Gastrocnemius medialis (tissue), 4 donors: Measurements from ENCODE around the gene SH3TC1. TPM values are rescaled to one million over a fixed set of nuclear protein-coding genes. Genes with fewer than 3 reads are reported as not detected.

Source experiments
- ATAC-seq, 2 donors: fragments of 150-250 bp; one replicate each; pipeline ENCODE4 v1.9.1; 2016
- DNase-seq, 2 donors: peaks; one replicate each; pipeline ENCODE4 v3.0.0-alpha.2; 2019
- H3K27ac ChIP-seq, 4 donors: fragments of 200-600 bp; sonication (generic); 1 replicate in 1 of 4; 2 replicates in 3 of 4; pipeline ENCODE4 v1.5.1; 2016 to 2018; ENCODE audit warnings: mild to moderate bottlenecking in 2 of 4, moderate library complexity in 1 of 4
- H3K27me3 ChIP-seq, 3 donors: fragments of 200-600 bp; sonication (generic) in 2 of 3; 1 replicate in 1 of 3; 2 replicates in 2 of 3; pipeline versions ENCODE4 v1.5.1 to v1.6.0; 2016 to 2019; ENCODE audit warnings: mild to moderate bottlenecking in 1 of 3, moderate library complexity in 1 of 3
- H3K36me3 ChIP-seq, 2 donors: fragments of 200-600 bp; sonication (generic) in 1 of 2; one replicate each; pipeline ENCODE4 v1.5.1; 2017 to 2018
- H3K4me1 ChIP-seq, 2 donors: fragments of 200-600 bp; sonication (generic) in 1 of 2; one replicate each; pipeline ENCODE4 v1.5.1; 2016 to 2017; ENCODE audit warnings: mild to moderate bottlenecking in 2 of 2
- H3K4me3 ChIP-seq, 4 donors: fragments of 200-600 bp; sonication (generic) in 3 of 4; 1 replicate in 1 of 4; 2 replicates in 3 of 4; pipeline ENCODE4 v1.5.1; 2016 to 2019; ENCODE audit warnings: mild to moderate bottlenecking in 2 of 4
- H3K9me3 ChIP-seq, 3 donors: fragments of 200-600 bp; sonication (generic) in 2 of 3; 1 replicate in 1 of 3; 2 replicates in 2 of 3; pipeline ENCODE4 v1.5.1; 2016 to 2019
- POLR2A ChIP-seq, 2 donors: fragments of 450-650 bp; IDR thresholded peaks; one replicate each; pipeline ENCODE4 v1.6.1; 2017; ENCODE audit warnings: antibody characterized with exemption in 2 of 2, mild to moderate bottlenecking in 2 of 2, moderate library complexity in 2 of 2
- in situ Hi-C, 4 donors: fragments of 200-750 bp; cut with MboI; loops; one replicate each; pipeline versions ENCODE4 v1.15.0 to v1.8.0; 2017; ENCODE audit warnings: low sequenced_read_pairs in 4 of 4
- intact Hi-C: fragments of 100-400 bp; cut with DNase I; formaldehyde crosslinking; loops from one replicate; pipeline ENCODE4 v1.15.1; 2023; ENCODE audit warnings: low total_unique reads
- total RNA-seq, 4 donors: library from RNA; depleted of rRNA; stranded (reverse); fragments of >200 nt; gene quantifications; one replicate each; pipeline versions ENCODE4 v1.1.0 to v1.2.3, GENCODE V29; 2016
- TF ChIP-seq, protein P1 (sequence below), 5 experiments: fragments of 450-650 bp in 3 of 5; fragments of 200-600 bp in 2 of 5; sonication (generic) in 2 of 5; IDR thresholded peaks in 4 of 5; conservative IDR thresholded peaks in 1 of 5; 1 replicate in 4 of 5; 2 replicates in 1 of 5; pipeline ENCODE4 v1.5.1; 2016 to 2019; ENCODE audit warnings: antibody characterized with exemption in 5 of 5, mild to moderate bottlenecking in 3 of 5, moderate library complexity in 3 of 5

The SH3TC1 gene
- total RNA-seq, 4 donors from 2014 or later = 2.9 to 8.5 (median 5.8) TPM

DNA sequence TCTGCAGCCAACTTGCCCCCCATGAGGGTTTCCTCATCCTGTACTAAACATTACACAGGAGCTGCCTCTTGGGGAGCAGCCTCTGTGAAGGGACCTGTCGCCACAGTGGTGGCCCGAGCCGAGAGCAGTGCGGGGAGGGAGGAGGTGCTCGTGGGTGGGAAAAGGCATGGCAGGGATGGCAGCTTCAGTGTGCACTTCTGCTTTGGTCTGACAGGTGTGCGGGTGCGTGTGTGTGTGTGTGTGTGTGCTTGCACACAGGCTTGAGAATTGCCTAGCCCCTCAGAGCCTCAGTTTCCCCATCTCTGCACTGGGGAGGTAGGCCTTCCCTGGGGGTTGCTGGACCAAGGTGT lies 3.9 kb downstream of the SH3TC1 start:
- no peak for DNase-seq
- ATAC-seq = no peak
- no peak for TF ChIP-seq POLR2A (IDR thresholded peaks at IDR 0.05)
- TF ChIP-seq, protein P1, sequence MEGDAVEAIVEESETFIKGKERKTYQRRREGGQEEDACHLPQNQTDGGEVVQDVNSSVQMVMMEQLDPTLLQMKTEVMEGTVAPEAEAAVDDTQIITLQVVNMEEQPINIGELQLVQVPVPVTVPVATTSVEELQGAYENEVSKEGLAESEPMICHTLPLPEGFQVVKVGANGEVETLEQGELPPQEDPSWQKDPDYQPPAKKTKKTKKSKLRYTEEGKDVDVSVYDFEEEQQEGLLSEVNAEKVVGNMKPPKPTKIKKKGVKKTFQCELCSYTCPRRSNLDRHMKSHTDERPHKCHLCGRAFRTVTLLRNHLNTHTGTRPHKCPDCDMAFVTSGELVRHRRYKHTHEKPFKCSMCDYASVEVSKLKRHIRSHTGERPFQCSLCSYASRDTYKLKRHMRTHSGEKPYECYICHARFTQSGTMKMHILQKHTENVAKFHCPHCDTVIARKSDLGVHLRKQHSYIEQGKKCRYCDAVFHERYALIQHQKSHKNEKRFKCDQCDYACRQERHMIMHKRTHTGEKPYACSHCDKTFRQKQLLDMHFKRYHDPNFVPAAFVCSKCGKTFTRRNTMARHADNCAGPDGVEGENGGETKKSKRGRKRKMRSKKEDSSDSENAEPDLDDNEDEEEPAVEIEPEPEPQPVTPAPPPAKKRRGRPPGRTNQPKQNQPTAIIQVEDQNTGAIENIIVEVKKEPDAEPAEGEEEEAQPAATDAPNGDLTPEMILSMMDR (IDR thresholded peaks at IDR 0.05 in 4 of 5, conservative IDR thresholded peaks at IDR 0.05 in 1 of 5) = no peak
- in situ Hi-C loops (no loop called here), intact Hi-C loops (no loop called here)
- H3K4me1 ChIP-seq = peaks cover 16 to 18% of the 10 kb centered on the region in 2 donors
- no peaks in the 10 kb centered on the region for H3K9me3 ChIP-seq
- no peaks in the 10 kb centered on the region for H3K36me3 ChIP-seq
- no peaks in the 10 kb centered on the region for H3K27me3 ChIP-seq
- no peak overlapping the region for H3K27ac ChIP-seq
- H3K4me3 ChIP-seq = no peak overlapping the region

- TF ChIP-seq, protein P1 (IDR thresholded peaks at IDR 0.05 in 4 of 5, conservative IDR thresholded peaks at IDR 0.05 in 1 of 5) = no peak
- TF ChIP-seq POLR2A (IDR thresholded peaks at IDR 0.05) = no peak
- ATAC-seq = no peak
- Histone ChIP-seq H3K9me3 (no peaks in the 10 kb centered on the region), H3K27ac (no peak overlapping the region), H3K4me1 (peaks cover 12 to 18% of the 10 kb centered on the region in 2 donors), H3K4me3 (no peak overlapping the region), H3K36me3 (no peaks in the 10 kb centered on the region), H3K27me3 (no peaks in the 10 kb centered on the region)
- in situ Hi-C loops = no loop called here
- DNase-seq = no peak
- intact Hi-C loops = no loop called here
These were observed 4.7 kb downstream of the SH3TC1 start for GRCh38 chr4:8203817-8204216.

GRCh38 chr4:8204576-8205227 lies 5.6 kb downstream of the SH3TC1 start:
- DNase-seq (no peak), ATAC-seq (no peak)
- Histone ChIP-seq H3K4me3 (no peak overlapping the region), H3K4me1 (peaks cover 4 to 9% of the 10 kb centered on the region in 2 donors), H3K27ac (no peak overlapping the region), H3K36me3 (no peaks in the 10 kb centered on the region), H3K9me3 (no peaks in the 10 kb centered on the region), H3K27me3 (no peaks in the 10 kb centered on the region)
- intact Hi-C loops = no loop called here
- in situ Hi-C loops = no loop called here
- TF ChIP-seq, protein P1 (IDR thresholded peaks at IDR 0.05 in 4 of 5, conservative IDR thresholded peaks at IDR 0.05 in 1 of 5) = no peak
- no peak for TF ChIP-seq POLR2A (IDR thresholded peaks at IDR 0.05)

DNA sequence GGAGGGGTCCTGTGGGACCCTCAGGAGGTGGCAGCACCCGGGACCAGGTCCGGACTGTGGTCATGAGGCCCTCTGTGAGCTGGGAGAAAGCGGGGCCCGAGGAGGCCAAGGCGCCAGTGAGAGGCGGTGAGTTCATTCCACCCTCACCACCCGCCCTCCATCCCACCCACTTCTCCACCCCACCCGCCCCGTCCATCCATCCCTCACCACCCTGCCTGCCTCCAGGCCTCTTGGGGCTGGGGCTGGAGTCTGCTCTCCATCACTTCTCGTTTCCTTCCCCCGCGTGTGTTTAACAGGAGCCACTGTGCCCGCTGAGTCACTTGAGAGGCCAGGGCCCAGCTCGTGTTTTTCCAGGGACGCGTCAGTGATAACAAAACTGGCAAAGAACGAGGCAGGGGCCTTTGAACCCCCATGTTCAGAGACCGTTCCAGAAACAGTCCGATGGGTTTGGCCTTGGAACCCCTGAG lies 6.2 kb downstream of the SH3TC1 start:
- Histone ChIP-seq H3K27me3 (no peaks in the 10 kb centered on the region), H3K27ac (no peak overlapping the region), H3K4me3 (no peak overlapping the region), H3K36me3 (no peaks in the 10 kb centered on the region), H3K9me3 (no peaks in the 10 kb centered on the region), H3K4me1 (peaks cover 0 to 3% of the 10 kb centered on the region in 2 donors)
- ATAC-seq (no peak), DNase-seq (no peak)
- intact Hi-C loops (no loop called here), in situ Hi-C loops (no loop called here)
- TF ChIP-seq, protein P1 (IDR thresholded peaks at IDR 0.05 in 4 of 5, conservative IDR thresholded peaks at IDR 0.05 in 1 of 5) = no peak
- TF ChIP-seq POLR2A (IDR thresholded peaks at IDR 0.05) = no peak
